GM12891 (cell line): ENCODE results near the gene HK1.

ENCODE experiments used
- PAX5 ChIP-seq: IDR thresholded peaks from 2 replicates; pipeline ENCODE4 v1.6.1; 2011; ENCODE audit warnings: low read length, moderate library complexity, mild to moderate bottlenecking; ENCODE audit not compliant: insufficient read depth, severe bottlenecking
- POLR2A ChIP-seq: IDR thresholded peaks from 2 replicates; pipeline ENCODE4 v1.6.1; 2011; ENCODE audit warnings: low read depth, low read length, control low read depth
- POLR2AphosphoS5 ChIP-seq: IDR thresholded peaks from 2 replicates; pipeline ENCODE4 v1.6.1; 2011; ENCODE audit warnings: low read depth, low read length, control low read depth
- POU2F2 ChIP-seq: IDR thresholded peaks from 2 replicates; pipeline ENCODE4 v1.6.1; 2011; ENCODE audit warnings: low read depth, mild to moderate bottlenecking, control low read depth, low read length, moderate library complexity
- SPI1 ChIP-seq: IDR thresholded peaks from 2 replicates; pipeline ENCODE4 v1.6.1; 2011; ENCODE audit warnings: low read depth, low read length, control low read depth
- TAF1 ChIP-seq: IDR thresholded peaks from 2 replicates; pipeline ENCODE4 v1.6.1; 2011; ENCODE audit warnings: low read depth, low read length, control low read depth

DNA sequence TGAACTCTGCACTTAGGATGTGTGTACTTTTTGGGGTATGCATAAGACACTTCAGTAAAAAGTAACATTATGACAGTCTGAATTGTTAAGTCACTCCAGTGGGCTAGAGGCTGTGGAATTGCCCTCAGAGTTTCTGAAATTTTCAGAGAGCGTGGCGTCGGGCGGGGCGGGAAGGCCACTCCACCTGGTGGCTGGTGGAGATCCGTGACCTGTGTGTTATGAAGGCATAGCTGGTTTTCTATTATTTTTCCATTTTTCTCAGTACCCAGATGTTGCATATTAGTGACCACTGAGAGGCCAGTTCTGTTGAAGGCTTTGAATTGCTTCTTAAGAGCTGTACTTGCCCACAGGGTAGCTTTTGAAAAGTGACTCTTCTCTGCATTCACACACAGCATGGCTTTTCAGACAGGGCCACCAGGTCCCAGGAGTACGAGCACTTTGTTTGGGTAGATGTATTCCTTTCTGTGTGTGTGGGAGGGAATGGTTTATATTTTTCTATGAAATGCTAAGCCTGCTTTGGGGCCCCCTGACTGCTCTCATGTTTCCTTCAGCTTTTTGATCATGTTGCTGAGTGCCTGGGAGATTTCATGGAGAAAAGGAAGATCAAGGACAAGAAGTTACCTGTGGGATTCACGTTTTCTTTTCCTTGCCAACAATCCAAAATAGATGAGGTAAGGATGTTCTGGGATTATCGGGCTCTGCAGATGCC is 86.1 kb downstream of the HK1 start:
- TF ChIP-seq SPI1 (no peak), POLR2A (no peak), POLR2AphosphoS5 (no peak), PAX5 (no peak), TAF1 (no peak), POU2F2 (no peak)
